NK-92 (cell line): ENCODE measurements around the gene CRIP2.

ENCODE experiments used
- DNase-seq: peaks from one replicate; lab custom pipeline; 2025; ENCODE audit not compliant: unreplicated experiment; lab: John Stamatoyannopoulos, UW

CRIP2 gene

DNA sequence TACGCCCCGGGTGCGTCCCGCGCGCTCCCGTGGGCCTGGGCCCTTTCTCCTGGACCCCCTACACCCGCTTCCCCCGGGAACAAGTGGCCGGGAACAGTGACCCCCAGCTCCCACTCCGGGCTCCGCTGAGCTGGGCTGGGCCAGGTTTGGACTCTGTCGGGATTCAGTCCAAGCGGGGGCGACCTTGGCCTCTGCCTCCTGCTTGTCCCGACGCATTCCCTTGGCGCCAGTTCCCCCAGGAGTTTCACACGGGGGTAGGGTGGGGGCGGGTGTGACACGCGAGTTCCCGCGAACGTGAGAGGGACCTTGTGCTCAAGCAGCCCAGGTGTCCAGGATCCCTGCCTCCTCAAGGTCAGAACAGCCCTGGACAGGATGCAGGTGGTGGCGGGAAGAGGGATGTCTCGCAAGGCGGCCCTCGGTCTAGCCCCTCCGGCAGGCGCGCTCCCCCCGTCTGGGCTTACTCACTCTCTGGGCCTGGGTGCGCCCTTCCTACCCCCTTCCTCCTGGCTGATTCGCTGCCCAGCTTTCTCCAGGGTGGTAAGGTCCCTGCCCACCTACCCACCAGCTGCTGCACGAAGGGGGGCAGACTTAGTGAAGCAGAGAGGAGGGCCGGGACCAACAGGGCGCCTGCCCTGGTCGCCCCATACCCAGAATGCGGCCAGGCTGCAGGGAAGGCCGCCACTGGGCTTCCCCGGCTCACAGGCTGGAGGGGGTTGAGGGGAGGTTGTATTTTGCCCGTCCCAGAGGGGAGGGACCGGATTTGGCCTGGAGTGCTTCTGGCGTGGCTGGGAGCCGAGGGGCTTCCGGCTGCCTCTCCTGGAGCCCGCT, 862 bp downstream of the CRIP2 start:
- DNase-seq = no peak

DNA sequence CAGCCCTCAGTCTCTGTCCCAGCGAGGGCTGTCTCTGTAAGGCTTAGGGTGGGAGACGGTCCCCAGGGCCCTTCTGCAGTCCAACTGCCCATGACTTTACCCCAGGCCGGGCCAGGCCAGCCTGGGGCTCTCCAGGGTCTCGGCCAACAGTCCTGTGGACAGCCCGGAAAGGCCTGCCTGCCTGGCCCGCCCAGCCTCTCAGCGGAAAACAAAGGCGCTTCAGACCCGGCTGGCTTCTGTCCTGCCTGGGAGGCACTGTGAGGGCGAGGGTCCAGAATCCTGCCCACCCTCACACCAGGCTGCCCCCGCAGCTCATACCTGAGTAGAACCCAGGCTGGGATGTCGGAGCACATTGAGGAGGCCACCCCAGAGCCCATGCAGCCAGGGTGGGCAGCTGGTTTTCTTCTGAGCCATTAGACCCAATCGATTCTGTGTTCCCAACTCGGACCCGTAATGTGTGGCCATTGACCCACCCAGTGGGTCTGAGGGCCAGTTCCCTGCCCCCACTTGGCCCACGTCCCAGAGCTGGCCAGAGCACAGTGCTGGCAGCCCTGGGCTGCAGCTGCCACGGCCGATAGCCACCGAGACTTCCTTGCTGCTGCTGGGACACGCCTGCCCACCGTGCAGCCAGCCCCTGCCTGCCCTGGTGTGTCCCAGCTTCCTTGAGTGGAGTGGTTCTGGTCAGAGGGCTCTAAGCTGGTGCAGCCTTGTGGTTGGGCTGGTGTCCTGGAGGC, 1.6 kb downstream of the CRIP2 start:
- no peak for DNase-seq

DNA sequence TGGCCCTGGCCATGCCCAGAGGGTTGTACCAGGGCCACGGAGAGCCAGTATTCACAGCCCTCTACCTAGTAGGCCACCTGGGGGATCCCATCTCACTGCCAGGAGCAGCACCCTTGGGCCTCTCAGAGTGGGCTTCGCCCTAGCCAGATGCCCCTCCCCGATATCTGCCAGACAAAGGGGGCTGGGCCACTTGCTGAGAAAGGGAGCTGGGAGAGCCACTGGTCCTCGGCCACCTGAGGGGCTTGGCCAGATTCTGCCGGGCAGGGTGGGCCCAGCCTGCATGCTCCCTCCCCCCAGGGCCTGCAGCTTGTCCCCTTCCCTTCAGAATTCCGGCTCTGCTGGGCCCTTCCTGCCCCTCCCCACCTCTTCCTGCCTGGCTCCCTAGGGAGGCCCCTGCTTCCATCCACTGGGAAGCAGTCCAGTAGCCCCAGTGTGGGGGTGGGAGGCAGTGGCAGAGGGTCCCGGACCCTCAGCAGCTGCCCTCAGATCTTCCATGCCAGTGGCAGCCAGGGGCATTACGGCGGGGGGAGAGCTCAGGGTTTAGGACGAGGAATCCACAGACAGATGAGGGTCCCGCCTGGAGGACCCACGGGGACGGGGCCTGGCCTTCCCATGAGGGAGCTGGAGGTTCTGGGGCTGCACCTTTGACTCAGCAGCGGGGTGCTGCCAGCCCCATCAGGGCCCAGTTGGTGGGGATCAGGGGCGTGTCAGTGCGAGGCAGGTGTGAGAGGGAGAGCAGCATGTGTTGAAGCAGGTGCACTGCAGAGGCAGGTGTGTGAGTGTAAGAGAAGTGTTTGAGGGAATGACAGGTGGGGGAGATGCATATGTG, 2.4 kb downstream of the CRIP2 start:
- no peak for DNase-seq

DNA sequence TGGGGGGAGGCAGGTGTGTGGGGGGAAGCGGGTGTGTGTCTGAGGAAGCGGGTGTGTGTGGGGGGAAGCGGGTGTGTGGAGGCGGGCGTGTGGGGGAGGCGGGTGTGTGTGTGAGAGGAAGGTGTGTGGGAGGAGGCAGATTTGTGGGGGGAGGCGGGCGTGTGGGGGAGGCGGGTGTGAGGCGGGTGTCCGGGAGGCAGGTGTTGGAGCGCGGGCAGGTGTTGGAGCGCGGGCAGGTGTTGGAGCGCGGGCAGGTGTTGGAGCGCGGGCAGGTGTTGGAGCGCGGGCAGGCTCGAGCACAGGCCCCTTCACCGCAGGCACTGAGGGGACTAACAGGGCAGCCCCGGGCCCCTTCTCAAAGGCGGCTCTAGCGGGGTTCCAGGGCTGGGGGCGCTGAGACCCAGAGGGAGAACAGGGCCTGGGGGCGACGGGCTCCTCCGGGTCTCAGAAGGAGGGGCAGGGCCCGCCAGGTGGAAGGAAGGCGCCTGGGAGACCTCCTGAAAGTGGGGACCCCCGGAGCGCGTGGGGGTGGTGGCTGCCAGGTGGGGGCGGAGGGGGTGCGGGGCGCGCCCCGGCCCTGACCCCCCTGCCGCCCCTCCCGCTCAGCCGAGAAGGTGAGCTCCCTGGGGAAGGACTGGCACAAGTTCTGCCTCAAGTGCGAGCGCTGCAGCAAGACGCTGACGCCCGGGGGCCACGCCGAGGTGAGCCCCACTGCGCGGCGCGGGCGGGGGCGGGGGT, 3.2 kb downstream of the CRIP2 start:
- DNase-seq = no peak

DNA sequence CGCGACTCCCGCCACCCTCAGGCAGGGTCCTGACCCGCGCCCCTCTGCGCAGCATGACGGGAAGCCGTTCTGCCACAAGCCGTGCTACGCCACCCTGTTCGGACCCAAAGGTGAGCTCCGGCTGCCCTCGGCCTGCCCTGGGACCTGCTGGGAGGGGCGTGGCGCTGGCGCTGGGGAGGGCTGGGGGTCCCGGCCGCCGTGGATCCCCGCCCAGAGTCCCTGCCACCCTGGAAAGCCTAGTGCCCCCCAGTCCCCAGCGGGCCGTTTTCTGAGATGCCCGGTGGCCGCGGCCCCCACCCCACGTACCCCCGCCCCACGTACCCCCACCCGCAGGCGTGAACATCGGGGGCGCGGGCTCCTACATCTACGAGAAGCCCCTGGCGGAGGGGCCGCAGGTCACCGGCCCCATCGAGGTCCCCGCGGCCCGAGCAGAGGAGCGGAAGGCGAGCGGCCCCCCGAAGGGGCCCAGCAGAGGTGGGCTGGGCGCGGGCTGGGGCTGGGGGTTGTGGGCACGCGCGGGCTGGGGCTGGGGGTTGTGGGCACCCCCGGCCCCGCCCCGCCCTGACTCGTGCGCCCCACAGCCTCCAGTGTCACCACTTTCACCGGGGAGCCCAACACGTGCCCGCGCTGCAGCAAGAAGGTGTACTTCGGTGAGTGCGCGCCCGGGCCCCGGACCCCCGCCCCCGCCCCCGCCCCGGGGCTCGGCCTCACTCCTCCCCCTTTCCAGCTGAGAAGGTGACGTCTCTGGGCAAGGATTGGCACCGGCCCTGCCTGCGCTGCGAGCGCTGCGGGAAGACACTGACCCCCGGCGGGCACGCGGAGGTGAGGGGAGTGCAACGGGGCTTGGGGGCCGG, 4.0 kb downstream of the CRIP2 start:
- DNase-seq = no peak

DNA sequence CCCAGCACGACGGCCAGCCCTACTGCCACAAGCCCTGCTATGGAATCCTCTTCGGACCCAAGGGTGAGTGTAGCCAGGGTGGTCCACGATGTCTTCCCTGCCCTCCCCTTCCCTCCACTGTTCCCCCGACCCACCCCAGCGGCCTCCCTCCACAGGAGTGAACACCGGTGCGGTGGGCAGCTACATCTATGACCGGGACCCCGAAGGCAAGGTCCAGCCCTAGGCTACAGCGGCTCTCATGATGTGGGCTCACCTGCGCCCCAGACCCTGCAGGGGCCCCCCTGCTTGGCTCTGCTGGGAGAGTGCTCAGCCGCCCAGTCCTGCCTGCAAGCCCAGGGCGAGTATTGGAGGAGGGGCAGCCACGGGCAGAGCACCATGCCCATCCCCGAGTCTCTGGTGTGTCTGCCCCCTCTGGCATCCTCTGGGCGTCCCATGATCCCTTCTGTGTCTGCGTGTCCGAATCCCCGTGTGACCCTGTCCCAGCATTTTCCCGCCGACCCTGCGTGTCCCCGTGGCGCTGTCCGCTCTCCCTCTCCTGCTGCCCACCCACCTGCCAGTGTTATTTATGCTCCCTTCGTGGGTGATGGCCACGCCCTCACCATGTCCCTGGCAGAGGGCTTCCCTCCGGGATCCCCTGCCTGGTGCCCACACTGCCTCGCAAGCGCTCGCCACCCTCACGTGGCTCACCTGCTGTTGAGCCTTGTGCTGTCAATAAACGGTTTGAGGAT, 5.0 kb downstream of the CRIP2 start:
- DNase-seq = no peak

DNA sequence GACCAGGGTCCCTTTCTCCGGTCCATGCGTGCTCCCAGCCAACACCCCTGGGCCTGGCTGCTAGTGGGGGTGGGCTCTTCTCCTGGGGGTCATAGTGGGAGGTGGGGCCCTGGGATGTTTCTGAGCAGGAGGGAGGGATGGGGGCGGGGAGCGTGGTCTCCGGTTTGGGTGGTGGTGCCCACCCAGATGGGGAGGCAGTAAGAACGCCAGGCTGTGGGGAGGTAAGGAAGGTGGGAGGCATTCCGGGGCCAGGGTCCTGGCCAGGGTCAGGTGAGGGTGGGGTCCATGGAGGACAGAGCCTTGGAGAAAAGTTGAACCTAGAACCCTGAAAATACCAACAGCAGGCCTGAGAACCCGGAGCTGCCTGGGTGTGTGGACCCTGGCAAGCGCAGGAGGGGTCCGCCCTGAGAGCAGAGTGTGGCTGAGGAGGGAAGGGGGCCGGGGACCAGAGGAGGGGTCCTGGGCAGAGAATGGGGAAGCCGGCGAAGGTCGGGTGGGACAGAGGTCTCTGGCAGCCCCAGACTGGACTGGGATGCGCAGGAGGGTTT, 5.7 kb downstream of the CRIP2 start:
- no peak for DNase-seq

DNA sequence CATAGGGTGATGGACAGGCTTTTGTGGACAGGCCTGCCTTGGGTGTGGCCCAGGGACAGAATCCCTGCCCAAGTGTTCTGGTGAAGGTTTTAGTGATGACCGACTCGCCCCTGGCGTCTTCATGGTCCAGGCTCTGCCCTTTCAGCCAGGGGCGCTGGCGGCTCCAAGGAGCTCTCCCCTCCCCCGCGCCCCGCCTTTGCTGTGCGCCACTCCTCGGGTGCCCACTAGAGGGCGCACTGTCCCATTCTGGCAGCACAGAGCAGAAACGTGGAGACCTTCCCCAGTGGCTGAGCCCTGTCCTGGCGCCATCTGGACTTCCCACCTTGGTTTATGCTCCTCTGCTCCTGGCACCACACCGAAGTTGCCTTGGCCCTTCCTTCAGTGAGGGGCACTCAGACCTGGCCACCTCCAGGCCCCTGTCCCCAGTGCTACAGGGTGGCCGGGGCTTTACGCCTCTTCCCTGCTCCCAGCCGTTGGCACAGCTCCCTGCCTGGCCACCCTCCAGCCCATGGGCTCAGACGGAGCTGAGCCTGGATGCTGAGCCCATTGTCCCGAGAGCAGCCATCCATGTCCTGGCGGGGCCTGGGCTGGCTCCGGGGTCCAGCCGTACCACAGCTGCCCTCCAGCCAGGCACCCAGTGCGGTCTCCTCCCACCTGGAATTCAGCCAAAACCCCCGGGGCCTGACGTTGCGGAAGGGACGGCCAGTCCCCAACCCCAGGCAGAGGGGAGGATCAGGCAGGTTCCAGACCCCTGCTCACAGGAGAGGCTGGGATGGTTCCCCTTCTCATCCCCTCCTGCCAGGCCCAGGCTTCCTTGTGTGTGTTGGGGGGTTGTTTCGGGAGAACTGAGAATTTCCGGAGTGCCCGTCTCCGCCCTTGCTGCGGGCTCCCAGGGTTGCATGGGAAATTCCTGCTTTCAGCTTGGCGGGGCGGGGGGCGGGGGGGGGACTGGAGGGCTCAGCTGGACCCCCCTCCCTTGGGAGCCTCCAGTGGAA, 6.5 kb downstream of the CRIP2 start:
- peak; percentile 39 for DNase-seq

DNA sequence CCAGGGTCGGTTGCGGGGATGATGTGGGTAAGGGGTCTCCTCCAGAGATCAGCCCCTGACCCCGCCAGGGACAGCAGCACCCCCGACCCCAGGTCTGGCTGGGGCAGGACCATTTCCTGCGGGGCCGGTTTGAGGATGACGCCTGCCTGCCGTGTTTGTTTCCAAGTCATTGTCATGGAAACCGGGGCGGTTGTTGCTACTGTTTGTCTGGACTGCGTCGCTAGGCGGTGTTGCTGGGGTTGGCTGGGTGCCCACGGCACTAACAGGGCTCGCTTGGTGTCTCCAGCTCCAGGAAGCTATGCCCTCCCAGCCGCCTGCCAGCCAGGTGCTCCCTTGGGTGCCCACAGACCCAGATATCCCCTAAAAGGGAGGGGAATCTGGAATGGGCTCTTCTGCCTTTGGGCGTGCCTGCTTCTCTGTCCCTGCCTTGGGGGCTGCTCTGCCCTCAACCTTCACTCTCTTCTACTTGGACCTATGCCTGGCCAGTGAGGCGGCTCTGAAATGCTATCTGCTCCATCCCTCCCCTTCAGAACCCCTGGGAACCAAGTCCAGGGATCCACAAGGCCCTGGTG, 7.4 kb downstream of the CRIP2 start:
- DNase-seq = peak; percentile 64

DNA sequence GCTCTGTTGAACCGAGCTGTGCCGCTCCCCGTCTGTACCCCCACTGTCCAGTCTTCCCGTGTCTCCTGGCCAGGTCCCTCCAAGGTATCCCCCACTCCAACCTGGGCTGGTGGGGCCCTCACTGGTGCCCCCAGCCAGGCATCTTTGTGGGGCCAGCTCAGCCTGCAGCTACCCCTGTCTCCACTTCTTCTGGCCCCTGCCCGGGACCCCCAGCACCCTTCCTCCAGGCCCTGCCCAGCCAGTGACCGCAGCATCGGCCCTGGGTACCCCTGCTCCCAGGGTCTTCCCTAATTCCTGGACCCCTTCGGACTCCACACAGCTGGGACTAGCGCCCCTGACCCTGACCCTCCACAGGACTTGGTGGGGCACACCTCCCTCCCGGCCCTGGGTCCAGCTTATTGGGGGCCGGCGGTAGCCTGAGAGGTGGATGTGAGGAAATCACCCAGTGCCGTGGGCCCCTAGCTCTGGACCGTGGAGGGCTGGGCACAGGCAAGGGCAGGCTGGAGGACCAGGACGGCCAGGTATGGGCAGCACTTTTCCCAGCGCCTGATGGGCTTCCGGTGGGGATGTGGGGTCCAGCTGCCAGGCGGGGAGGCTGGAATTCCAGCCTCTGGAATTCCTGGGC, 8.0 kb downstream of the CRIP2 start:
- DNase-seq = no peak

DNA sequence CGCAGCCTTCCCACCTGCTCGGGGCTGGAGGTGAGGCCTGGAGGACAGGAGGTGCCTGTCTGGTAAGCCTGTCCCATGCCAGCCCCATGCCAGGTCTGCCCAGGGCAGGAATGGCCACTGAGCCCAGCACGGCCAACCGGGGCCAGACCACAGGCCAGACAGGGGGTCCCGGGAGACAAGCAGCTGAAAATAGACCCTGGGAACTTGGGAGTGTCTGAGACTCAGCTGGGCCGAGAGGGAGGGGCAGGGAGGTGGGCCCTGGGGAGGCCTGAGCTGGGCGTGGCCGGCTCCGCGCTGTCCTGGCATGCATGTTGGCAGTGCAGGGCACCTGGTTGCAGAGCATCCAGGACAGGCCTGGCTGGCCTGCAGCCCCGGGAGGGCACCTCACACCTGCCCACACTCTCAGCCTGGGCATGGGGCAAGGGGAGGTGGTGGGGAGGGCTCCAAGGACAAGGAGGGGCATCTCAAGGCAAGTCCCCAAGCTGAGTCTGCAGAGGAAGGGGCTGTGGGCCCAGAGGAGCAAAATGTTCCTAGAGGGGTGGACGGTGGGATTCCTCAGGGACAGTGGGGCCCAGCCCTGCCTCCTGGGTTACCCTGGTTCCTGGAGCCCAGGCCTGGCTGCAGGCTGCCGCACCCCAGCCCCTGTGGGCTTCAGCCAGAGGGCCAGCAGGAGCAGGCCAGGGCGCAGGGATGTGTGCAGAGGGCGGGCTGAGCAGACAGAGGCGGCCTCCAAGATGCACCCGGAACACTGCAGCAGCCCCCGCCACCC, 8.9 kb downstream of the CRIP2 start:
- no peak for DNase-seq

DNA sequence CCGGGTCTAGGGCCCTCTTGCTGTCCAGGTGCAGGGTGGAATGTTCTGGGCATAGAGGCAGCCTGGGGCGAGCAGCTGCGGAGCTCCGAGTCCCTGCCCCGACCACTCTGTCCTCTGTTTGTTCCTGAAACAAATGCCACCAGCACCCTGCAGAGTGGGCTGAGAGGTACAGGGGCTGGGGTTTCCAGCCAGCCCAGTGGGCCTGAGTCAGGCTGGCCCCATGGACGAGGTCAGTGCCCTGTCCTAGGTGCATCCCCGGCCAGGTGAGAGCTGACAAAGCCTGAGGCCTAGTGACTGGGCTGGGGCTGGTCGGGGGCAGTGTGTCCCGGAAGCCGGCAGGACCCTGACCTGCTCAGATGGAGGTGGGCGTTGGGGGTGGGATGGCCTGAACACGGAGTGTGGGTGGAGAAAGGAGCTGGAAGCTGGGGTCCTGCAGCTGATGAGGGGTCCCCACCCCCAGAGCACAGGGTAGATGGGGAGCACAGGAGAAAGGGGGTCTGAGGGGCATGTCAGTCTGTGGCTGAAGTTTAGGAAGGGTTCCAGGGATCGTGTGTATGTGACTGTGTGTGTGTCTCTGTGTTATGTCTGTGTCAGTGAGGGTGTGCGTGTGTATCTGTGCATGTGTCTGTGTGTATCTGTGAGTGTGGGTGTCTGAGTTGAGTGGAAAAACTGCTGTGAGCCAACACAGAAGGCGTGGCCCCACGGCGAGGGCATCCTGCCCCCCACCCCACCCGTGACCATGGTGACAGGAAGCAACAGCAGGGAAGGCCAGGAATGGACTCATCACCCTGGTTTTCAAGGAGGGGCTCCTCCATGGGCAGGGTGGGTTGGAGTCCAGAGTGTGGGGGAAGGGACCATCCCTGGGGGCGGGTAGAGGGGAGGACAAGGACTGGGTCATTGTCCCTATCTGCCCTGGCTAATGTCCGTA, 9.7 kb downstream of the CRIP2 start:
- DNase-seq = no peak

DNA sequence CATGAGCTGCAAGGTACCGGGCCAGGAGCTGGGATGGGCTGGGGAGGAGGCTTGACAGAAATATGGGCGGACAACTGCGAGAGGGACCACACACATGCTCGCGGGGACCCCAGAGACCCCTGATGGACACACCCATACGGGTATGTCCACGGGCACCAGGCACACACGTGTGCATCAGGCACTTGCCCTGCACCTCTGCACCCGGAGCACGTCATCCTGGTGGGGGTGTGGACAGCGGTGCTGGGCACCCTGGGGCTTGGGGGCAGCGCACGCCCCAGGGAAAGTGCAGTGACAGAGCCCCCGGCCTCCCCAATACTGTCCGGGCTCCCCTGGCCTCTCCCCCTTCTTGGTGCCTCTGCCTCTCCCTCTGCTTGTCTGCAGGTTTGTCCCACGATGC, 10.4 kb downstream of the CRIP2 start:
- no peak for DNase-seq

DNA sequence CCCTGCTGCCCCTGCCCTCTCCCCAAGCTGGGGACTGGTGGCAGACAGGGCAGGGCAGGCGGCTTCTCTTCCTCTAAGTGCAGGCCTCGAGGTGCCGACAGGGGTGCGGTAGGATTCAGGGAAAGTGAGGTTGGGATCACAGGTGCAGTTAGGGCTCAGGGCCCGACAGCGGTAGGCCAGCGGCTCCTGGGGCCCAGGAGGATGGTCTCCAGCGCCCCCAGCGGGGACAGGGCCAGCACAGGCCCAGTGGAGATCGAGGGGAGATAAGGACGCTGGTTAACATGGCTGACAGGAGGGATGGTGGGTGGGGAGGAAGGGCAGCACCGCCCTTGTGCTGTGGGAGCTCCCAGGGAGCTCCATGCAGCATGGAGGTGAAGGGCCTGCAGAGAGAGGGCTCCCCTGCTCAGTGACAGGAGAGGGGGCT, 11.1 kb downstream of the CRIP2 start:
- no peak for DNase-seq
